Islet precursor cell (in vitro differentiated cells): ENCODE data around the gene DGCR2.
A peak's percentile ranks its signal among the peaks of the same experiment; 100 is the strongest.
"Not testable (repeated sequence)": the region's sequence is repeated elsewhere in the genome, so short reads cannot be mapped to it uniquely, and the experiment has no call there.

Experiments
- DNase-seq: peaks from one replicate; pipeline ENCODE4 v3.0.0-alpha.2; 2018

The DGCR2 gene

DNA sequence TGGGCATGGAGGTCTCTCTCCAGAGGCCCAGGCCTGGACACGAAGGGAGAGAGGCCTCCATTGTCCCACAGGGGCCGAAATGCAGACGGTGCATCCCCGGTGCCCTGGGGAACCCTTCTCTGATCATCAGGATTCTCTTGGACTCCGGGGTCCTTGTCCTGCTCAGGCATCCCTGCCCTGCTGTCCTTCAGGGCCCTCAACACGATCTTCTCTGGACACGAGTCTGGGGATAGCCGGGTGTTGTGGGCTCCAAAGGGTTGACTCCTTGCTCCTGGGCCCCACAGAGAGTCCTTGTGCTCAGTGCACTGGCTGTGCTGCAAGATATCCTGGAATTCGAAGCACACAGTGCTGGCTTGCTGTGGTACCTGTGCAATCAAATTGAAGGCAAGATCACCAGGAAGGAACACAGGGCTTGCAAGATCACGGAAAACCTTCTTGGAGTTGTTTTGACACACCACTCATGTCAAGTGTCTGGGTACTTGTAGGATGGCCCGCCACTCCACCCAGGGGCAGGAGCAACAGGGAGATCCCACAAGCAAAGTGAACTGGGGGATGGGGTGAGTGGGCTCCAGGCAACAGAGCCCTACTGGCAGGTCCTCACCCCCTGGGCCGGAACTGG is 124.8 kb downstream of the DGCR2 start:
- DNase-seq = no peak

DNA sequence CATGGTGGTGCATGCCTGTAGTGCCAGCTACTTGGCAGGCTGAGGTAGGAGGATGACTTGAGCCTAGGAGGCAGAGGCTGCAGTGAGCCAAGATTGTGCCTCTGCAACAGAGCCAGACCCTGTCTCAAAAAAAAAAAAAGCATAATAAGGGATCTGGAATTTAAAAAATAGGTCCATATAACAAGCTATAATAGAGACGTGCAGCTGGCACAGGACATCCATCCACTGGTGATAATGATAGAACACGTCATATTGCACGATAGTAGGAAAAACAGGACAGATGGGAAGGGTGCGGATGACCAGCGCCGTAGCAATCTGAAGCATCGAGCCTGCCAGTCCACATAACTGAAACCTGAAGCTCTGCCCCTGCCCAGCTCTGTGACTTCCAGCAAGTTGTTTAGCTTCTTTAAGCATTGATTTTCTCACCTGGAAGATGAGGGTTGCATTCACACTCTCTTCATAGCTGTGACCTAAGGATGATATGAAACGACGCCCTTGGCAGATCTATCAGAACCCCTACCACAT is 125.8 kb downstream of the DGCR2 start:
- no peak for DNase-seq

DNA sequence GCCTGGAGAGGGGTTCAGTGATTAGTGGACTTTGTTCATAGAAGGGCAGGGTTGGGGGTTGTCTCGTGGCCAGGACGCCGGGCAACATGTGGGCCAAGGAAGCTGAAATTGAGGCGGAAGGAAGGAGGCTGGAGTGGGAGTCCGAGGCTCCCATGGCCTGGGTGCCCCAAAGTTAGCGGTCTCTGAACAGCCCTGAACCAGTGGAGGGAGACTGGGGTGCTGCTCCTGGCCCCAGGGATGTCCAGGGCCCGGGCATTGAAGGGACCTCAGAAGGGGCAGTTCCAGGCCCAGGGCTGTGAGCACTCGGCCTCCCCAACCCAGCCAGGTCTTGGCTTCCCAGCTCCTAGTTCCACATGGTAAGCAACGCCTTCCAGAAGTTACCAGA is 126.9 kb downstream of the DGCR2 start:
- DNase-seq = no peak

DNA sequence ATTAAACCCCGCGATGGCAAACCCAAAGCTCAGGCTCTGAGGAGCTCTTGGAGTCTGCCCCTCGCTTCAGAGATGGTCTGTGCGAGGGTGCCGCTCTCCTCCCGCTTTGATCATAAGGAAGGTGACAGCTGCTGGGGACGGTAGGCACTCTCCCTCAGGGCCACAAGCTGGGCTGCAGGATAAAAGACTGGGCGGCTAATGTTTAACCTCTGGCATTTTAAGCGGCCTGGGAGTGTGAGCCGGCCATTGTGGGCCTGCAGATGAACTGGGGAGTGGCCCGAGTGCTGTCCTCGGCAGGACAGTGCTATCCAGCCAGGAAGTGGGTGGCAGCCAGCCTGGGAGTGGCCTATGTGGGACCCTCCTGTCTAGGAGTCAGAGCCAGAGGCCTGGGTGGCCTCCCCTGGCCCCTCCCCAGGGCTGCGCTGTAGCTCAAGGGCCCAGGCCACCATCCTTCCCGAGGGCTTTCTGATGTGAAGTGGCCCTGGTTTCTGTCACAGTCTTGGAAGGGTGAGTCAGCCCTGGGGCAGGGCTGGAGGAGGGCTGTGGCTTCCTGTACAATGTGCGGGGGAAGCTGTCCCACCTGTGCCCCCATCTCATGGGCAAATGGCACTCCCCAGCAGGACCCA is 127.4 kb downstream of the DGCR2 start:
- DNase-seq = peak; percentile 96

DNA sequence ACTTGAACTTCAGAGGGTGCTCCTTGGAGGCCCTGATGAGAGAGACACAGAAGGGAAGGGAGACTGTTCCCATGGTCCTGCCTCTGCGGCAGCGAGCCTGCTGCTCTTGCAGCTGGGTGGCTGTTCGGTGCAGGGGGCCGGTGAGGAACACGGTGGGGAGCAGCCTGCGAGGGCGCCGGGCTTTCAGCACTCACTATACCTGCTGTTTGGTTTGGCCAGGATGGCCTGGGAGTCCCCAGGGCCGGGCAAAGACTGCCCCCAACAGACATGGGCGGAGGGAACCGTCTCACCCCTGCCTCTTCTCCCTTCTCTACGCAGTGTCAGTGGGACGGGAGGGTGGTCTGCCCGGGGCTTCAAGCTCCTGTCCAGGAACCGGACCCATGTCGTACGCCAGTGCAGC is 128.2 kb downstream of the DGCR2 start:
- no peak for DNase-seq

DNA sequence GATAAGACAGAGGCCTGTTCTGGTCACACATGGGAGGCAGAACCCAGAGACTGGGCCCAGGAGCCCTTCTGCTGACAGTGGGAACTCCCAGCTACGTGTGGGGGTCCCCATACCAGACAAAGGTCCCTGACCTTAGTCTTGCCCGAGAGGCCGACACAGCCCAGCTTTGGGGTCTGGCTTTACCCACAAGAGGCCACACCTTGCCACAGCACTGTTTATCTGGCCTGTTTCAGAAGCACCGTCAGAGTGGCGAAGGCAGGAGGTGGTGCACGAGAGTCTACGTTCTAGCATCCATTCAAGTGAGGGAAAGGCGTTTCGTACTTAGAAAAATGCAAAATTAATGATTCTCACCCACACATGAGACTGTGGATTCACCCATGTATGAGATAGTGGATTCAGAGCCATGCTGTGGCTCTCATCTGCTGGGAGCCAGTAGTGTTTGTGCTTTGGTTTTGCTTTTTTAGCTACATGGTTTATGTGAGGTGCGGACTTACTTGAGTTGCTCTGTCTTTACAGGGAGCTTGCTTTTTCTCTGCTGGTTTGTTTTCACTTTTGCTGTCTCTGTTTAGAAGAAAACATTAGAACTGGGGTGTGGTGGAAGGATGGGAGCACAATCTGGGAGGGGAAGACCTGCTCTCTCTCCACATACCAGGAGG is 129.5 kb downstream of the DGCR2 start:
- no peak for DNase-seq

DNA sequence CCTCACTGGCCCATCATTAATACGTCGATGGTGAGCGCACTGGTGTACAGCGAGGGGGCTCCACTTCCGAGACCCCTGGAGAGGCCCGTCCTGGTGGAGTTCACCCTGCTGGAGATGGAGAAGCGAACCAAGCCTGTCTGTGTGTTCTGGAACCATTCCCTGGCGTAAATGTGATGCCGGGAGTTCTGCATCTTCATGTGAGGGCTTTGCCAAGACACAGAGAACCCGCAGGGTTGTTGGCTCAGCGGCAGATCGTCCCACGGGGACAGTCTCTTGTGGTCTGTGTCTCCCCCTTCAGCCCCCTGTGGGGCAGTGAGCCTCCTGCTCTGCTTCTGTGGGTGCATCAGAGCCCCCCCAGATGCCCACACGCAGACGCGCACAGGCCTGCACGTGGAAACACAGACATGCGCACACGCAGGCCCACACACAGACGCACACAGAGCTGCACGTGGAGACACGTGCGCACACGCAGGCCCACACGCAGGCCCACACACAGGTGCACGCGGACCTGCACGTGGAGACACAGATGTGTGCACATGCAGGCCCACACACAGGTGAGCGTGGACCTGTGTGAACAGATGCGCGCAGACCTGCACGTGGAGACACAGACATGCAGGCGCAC is 130.3 kb downstream of the DGCR2 start:
- no peak for DNase-seq

DNA sequence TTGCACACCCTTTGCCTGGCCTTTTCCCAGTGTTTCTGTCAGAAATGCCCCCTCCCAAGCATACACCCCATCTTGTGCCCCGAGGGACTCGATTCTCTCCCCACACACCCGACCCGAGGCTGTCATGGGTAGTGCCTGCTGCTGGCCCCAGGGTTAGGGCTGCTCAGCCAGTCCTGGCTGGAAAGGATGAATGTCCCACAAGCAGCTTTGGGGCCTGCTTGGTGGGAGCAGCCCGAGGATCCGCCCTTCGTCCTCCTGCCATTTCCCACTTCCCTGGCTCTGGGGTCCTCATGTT is 131.1 kb downstream of the DGCR2 start:
- no peak for DNase-seq

DNA sequence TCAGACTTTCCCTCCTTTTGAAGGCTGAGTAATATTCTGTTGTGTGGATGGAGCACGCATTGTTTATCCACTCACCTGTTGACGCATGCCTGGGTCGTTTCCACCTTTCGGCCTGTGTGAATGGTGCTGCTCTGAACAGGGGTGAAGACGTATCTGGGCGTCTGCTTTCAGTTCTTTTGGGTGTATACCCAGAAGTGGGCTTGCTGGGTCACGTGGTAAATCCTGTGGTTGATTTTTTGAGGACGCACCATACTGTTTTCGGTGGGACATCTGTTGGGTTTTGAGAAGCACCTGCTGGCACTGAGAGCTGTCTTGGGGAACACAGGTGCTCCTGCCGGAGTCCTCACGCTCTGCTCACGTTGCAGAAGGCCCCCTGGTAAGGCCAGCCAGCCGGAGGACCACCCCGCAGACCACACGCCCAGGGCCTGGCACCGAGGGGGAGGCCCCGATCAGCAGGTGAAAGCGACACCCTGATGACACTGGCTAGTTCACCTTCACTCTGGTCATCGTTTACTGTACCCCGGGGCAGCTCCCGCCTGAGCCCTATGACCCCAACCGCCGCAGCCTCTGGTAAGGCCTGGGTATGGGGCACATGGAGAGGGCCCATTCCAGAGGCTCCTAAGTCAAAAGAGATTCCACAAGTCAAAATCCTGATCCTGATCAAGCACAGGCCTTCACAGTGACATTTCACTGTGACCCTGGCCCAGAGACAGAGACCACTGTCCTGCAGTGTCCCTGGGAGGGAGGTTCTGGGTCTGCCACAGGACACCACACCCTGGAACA is 131.7 kb downstream of the DGCR2 start:
- DNase-seq = no peak

DNA sequence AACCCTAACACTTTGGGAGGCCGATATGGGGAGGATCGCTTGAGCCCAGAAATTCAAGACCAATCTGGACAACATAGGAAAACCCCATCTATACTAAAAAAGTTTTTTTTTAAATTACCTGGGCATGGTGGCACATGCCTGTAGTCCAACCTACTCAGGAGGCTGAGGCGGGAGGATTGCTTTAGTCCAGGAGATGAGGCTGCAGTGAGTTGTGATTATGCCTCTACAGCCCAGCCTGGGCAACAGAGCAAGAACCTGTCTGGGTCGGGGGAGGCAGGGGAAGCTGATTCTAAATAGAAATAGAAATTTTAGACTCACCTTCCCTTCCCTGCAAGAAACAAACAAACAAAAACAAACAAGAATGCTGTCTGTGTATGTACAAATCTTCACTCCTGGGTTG is 133.3 kb downstream of the DGCR2 start:
- DNase-seq = peak; percentile 26

DNA sequence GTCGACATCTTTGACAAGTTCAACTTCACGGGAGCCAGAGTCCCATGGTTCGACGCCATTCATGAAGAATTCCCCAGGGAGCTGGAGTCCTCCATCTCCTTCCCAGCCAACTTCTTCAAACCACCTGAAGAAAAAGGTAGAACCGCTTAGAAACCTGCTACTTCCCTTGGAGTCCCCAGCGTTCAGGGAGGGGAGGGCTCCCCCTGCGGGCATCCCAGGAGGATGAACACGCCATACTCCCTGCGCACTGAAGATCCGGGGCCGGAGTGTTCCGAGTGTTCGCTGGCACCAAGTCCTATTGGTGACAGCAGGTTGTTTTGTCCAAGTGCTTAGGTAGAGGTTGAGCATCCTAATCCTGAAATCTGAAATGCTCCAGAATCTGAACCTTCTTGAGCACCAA is 134.4 kb downstream of the DGCR2 start:
- DNase-seq = peak; percentile 73

DNA sequence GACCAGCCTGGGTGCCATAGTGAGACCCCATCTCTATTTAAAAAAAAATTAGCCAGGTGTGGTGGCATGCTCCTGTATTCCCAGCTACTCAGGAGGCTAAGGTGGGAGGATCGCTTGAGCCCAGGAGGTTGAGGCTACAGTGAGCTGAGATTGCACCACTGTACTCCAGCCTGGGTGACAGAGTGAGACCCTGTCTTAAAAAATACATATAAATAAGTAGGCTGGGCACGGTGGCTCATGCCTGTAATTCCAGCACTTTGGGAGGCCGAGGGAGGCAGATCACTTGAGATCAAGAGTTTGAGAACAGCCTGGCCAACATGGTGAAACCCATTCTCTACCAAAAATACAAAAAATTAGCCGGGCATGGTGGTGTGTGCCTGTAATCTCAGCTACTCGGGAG is 135.1 kb downstream of the DGCR2 start:
- not testable (repeated sequence) for DNase-seq
